Neural progenitor cell (in vitro differentiated cells): ENCODE data around the gene MYMK. TPM values are rescaled to one million over a fixed set of nuclear protein-coding genes. Genes with fewer than 3 reads are reported as not detected.
A peak's percentile ranks its signal among the peaks of the same experiment; 100 is the strongest.

Experiments
- DNase-seq: peaks from one replicate; pipeline ENCODE4 v3.0.0-alpha.2; 2016; ENCODE audit warnings: low spot score
- H2AFZ ChIP-seq: fragments of 200-600 bp; sonication (generic); replicated peaks from 2 replicates; pipeline ENCODE4 v1.6.1; 2016; ENCODE audit warnings: antibody characterized with exemption
- H3F3A ChIP-seq: fragments of 200-600 bp; sonication (generic); 2 replicates; pipeline ENCODE4 v1.6.1; 2016; ENCODE audit warnings: antibody characterized with exemption, low read depth
- H3K27ac ChIP-seq: fragments of 200-600 bp; sonication (generic); 2 replicates; pipeline ENCODE4 v1.5.1; 2016; ENCODE audit warnings: mild to moderate bottlenecking
- H3K27me3 ChIP-seq: fragments of 200-600 bp; sonication (generic); 2 replicates; pipeline ENCODE4 v1.6.1; 2016; ENCODE audit warnings: mild to moderate bottlenecking, moderate library complexity
- H3K36me3 ChIP-seq: fragments of 200-600 bp; sonication (generic); 2 replicates; pipeline ENCODE4 v1.5.1; 2016
- H3K4me1 ChIP-seq: fragments of 200-600 bp; sonication (generic); 2 replicates; pipeline ENCODE4 v1.6.1; 2016; ENCODE audit warnings: mixed run types
- H3K4me2 ChIP-seq: fragments of 200-600 bp; sonication (generic); 2 replicates; pipeline ENCODE4 v1.6.1; 2016
- H3K4me3 ChIP-seq: fragments of 200-600 bp; sonication (generic); 2 replicates; pipeline ENCODE4 v1.5.1; 2016
- H3K79me2 ChIP-seq: fragments of 200-600 bp; sonication (generic); 2 replicates; pipeline ENCODE4 v1.6.1; 2016; ENCODE audit warnings: low read depth
- H3K9ac ChIP-seq: fragments of 200-600 bp; sonication (generic); 2 replicates; pipeline ENCODE4 v1.6.1; 2016
- H3K9me3 ChIP-seq: fragments of 200-600 bp; sonication (generic); 2 replicates; pipeline ENCODE4 v1.5.1; 2016; ENCODE audit warnings: low read depth
- H4K20me1 ChIP-seq: fragments of 200-600 bp; sonication (generic); 2 replicates; pipeline ENCODE4 v1.6.1; 2016; ENCODE audit warnings: low read depth
- H3K27ac Mint-ChIP-seq: 3 replicates; pipeline ENCODE4 v1.8.0; 2021; ENCODE audit warnings: mixed read lengths
- H3K27me3 Mint-ChIP-seq: 2 replicates; pipeline ENCODE4 v1.8.0; 2022; ENCODE audit warnings: low read depth, mild to moderate bottlenecking, inconsistent platforms, moderate library complexity, mixed read lengths; ENCODE audit not compliant: insufficient read depth
- H3K36me3 Mint-ChIP-seq: 3 replicates; pipeline ENCODE4 v1.8.0; 2021; ENCODE audit warnings: mixed read lengths
- H3K4me1 Mint-ChIP-seq: 3 replicates; pipeline ENCODE4 v1.8.0; 2021; ENCODE audit warnings: mixed read lengths
- H3K4me3 Mint-ChIP-seq: 3 replicates; pipeline ENCODE4 v1.8.0; 2021; ENCODE audit warnings: mild to moderate bottlenecking, moderate library complexity, mixed read lengths
- H3K9me3 Mint-ChIP-seq: 3 replicates; pipeline ENCODE4 v1.8.0; 2020; ENCODE audit warnings: mixed read lengths
- CTCF ChIP-seq: fragments of 200-600 bp; sonication (generic); IDR thresholded peaks from 2 replicates; pipeline ENCODE4 v1.5.1; 2017; ENCODE audit warnings: antibody characterized with exemption, mild to moderate bottlenecking
- EZH2 ChIP-seq: fragments of 200-600 bp; sonication (generic); IDR thresholded peaks from 2 replicates; pipeline ENCODE4 v1.6.1; 2017; ENCODE audit warnings: antibody characterized with exemption, mild to moderate bottlenecking, moderate library complexity
- EZH2phosphoT487 ChIP-seq: fragments of 200-600 bp; sonication (generic); IDR thresholded peaks from 2 replicates; pipeline ENCODE4 v1.6.1; 2017; ENCODE audit warnings: antibody characterized with exemption
- total RNA-seq: library from RNA; depleted of rRNA; stranded (reverse); fragments of >200 nt; gene quantifications from 2 replicates; pipeline ENCODE4 v1.2.3, GENCODE V29; 2015; ENCODE audit warnings: low replicate concordance

The MYMK gene
- total RNA-seq, 1 donor from 2014 or later = not detected

- H3K4me3 ChIP-seq = no peak overlapping the region
- H3K27ac Mint-ChIP-seq = no peak overlapping the region
- no peaks in the 10 kb centered on the region for H3K79me2 ChIP-seq
- H3F3A ChIP-seq = peaks cover 5% of the 10 kb centered on the region
- no peaks in the 10 kb centered on the region for H3K36me3 Mint-ChIP-seq
- no peak overlapping the region for H3K4me3 Mint-ChIP-seq
- no peaks in the 10 kb centered on the region for H3K9me3 Mint-ChIP-seq
- H3K4me1 ChIP-seq = peaks cover 12% of the 10 kb centered on the region
- H3K27ac ChIP-seq = no peak overlapping the region
- H3K36me3 ChIP-seq = no peaks in the 10 kb centered on the region
- no peak for DNase-seq
- H2AFZ ChIP-seq = no peak overlapping the region
- peaks cover 7% of the 10 kb centered on the region for H3K27me3 Mint-ChIP-seq
- TF ChIP-seq EZH2 (no peak), EZH2phosphoT487 (no peak), CTCF (no peak)
- H3K4me1 Mint-ChIP-seq = peaks cover 42% of the 10 kb centered on the region
- H4K20me1 ChIP-seq = no peaks in the 10 kb centered on the region
- H3K4me2 ChIP-seq = no peak overlapping the region
- H3K27me3 ChIP-seq = no peaks in the 10 kb centered on the region
- H3K9me3 ChIP-seq = no peaks in the 10 kb centered on the region
- H3K9ac ChIP-seq = no peak overlapping the region
Observed at GRCh38 chr9:133522073-133522910, 2.5 kb downstream of the MYMK start.

GRCh38 chr9:133521122-133522072, 3.4 kb downstream of the MYMK start:
- Histone ChIP-seq H3K36me3 (no peaks in the 10 kb centered on the region), H3K27me3 (no peaks in the 10 kb centered on the region), H2AFZ (no peak overlapping the region), H3K79me2 (no peaks in the 10 kb centered on the region), H3K4me3 (no peak overlapping the region), H3F3A (no peaks in the 10 kb centered on the region), H4K20me1 (no peaks in the 10 kb centered on the region), H3K27ac (no peak overlapping the region), H3K9ac (no peak overlapping the region), H3K4me1 (peaks cover 3% of the 10 kb centered on the region), H3K9me3 (no peaks in the 10 kb centered on the region), H3K4me2 (no peak overlapping the region)
- peaks cover 33% of the 10 kb centered on the region for H3K4me1 Mint-ChIP-seq
- no peaks in the 10 kb centered on the region for H3K36me3 Mint-ChIP-seq
- no peak for TF ChIP-seq EZH2
- TF ChIP-seq EZH2phosphoT487 = no peak
- TF ChIP-seq CTCF = no peak
- no peak overlapping the region for H3K4me3 Mint-ChIP-seq
- no peak for DNase-seq
- H3K27ac Mint-ChIP-seq = peak overlapping the region; percentile 78
- no peaks in the 10 kb centered on the region for H3K9me3 Mint-ChIP-seq
- peaks cover 7% of the 10 kb centered on the region for H3K27me3 Mint-ChIP-seq

- Histone ChIP-seq H3K9ac (no peak overlapping the region), H3K79me2 (no peaks in the 10 kb centered on the region), H3K36me3 (no peaks in the 10 kb centered on the region), H3K9me3 (no peaks in the 10 kb centered on the region), H3K4me1 (no peaks in the 10 kb centered on the region), H3K27ac (no peak overlapping the region), H3K4me3 (no peak overlapping the region), H2AFZ (no peak overlapping the region), H3F3A (no peaks in the 10 kb centered on the region), H3K27me3 (no peaks in the 10 kb centered on the region), H4K20me1 (no peaks in the 10 kb centered on the region), H3K4me2 (no peak overlapping the region)
- no peak for DNase-seq
- peaks cover 27% of the 10 kb centered on the region for H3K4me1 Mint-ChIP-seq
- no peaks in the 10 kb centered on the region for H3K36me3 Mint-ChIP-seq
- no peaks in the 10 kb centered on the region for H3K9me3 Mint-ChIP-seq
- H3K27ac Mint-ChIP-seq = no peak overlapping the region
- H3K4me3 Mint-ChIP-seq = no peak overlapping the region
- peaks cover 10% of the 10 kb centered on the region for H3K27me3 Mint-ChIP-seq
- TF ChIP-seq EZH2phosphoT487 (no peak), CTCF (no peak), EZH2 (no peak)
Observed at GRCh38 chr9:133520121-133520835, 4.5 kb downstream of the MYMK start.
